Right atrium auricular region (tissue), 2 donors: ENCODE measurements around the gene CADPS2. TPM values are rescaled to one million over a fixed set of nuclear protein-coding genes. Genes with fewer than 3 reads are reported as not detected.
A peak's percentile ranks its signal among the peaks of the same experiment; 100 is the strongest.

Source experiments
- DNase-seq: peaks from one replicate; pipeline ENCODE4 v3.0.0-alpha.2; 2019; ENCODE audit warnings: low spot score
- H3K27ac ChIP-seq, 2 donors: fragments of 200-600 bp; sonication (generic); 1 replicate in 1 of 2; 2 replicates in 1 of 2; pipeline ENCODE4 v1.5.1; 2016 to 2019
- H3K27me3 ChIP-seq, 2 donors: fragments of 200-600 bp; sonication (generic); one replicate each; pipeline versions ENCODE4 v1.5.1 to v1.6.0; 2017 to 2019
- H3K36me3 ChIP-seq: fragments of 200-600 bp; sonication (generic); one replicate; pipeline ENCODE4 v1.5.1; 2016
- H3K4me1 ChIP-seq, 2 donors: fragments of 200-600 bp; sonication (generic); one replicate each; pipeline versions ENCODE4 v1.5.1 to v1.6.0; 2017 to 2019
- H3K4me3 ChIP-seq, 2 donors: fragments of 200-600 bp; sonication (generic); 1 replicate in 1 of 2; 2 replicates in 1 of 2; pipeline ENCODE4 v1.5.1; 2017 to 2019; ENCODE audit warnings: mild to moderate bottlenecking in 1 of 2, moderate library complexity in 1 of 2
- H3K9me3 ChIP-seq, 2 donors: fragments of 200-600 bp; sonication (generic); one replicate each; pipeline ENCODE4 v1.5.1; 2019
- CTCF ChIP-seq, 2 donors: fragments of 200-600 bp; sonication (generic); IDR thresholded peaks; one replicate each; pipeline ENCODE4 v1.5.1; 2019; ENCODE audit warnings: antibody characterized with exemption in 2 of 2
- total RNA-seq, 2 donors: library from RNA; depleted of rRNA; stranded (reverse); fragments of >200 nt; gene quantifications; one replicate each; pipeline ENCODE4 v1.1.0, GENCODE V29; 2016

The CADPS2 gene
- total RNA-seq, 2 donors from 2014 or later, result 11.8 to 19.9 TPM

- no peak overlapping the region for H3K27ac ChIP-seq
- DNase-seq, result no peak
- no peak overlapping the region for H3K4me3 ChIP-seq
- no peaks in the 10 kb centered on the region for H3K36me3 ChIP-seq
- no peaks in the 10 kb centered on the region for H3K4me1 ChIP-seq
- TF ChIP-seq CTCF (IDR thresholded peaks at IDR 0.05), result no peak
- H3K9me3 ChIP-seq, result no peaks in the 10 kb centered on the region
- no peaks in the 10 kb centered on the region for H3K27me3 ChIP-seq
Measured at GRCh38 chr7:122676466-122676865, 209.8 kb downstream of the CADPS2 start.

GRCh38 chr7:122675621-122676020 lies 210.6 kb downstream of the CADPS2 start:
- H3K27ac ChIP-seq, result no peak overlapping the region
- no peaks in the 10 kb centered on the region for H3K36me3 ChIP-seq
- H3K4me1 ChIP-seq, result no peaks in the 10 kb centered on the region
- no peak for TF ChIP-seq CTCF (IDR thresholded peaks at IDR 0.05)
- H3K27me3 ChIP-seq, result no peaks in the 10 kb centered on the region
- no peak for DNase-seq
- no peak overlapping the region for H3K4me3 ChIP-seq
- H3K9me3 ChIP-seq, result no peaks in the 10 kb centered on the region

- no peak for TF ChIP-seq CTCF (IDR thresholded peaks at IDR 0.05)
- DNase-seq, result no peak
- Histone ChIP-seq H3K4me1 (no peaks in the 10 kb centered on the region), H3K9me3 (no peaks in the 10 kb centered on the region), H3K27ac (peak overlapping the region in 1 of 2 donors; percentile 16), H3K27me3 (no peaks in the 10 kb centered on the region), H3K4me3 (no peak overlapping the region), H3K36me3 (no peaks in the 10 kb centered on the region)
Measured at GRCh38 chr7:122675011-122675410, 211.2 kb downstream of the CADPS2 start.

- H3K36me3 ChIP-seq, result no peaks in the 10 kb centered on the region
- H3K4me1 ChIP-seq, result no peaks in the 10 kb centered on the region
- H3K27ac ChIP-seq, result peak overlapping the region in 1 of 2 donors; percentile 16
- H3K9me3 ChIP-seq, result no peaks in the 10 kb centered on the region
- no peak for TF ChIP-seq CTCF (IDR thresholded peaks at IDR 0.05)
- H3K27me3 ChIP-seq, result no peaks in the 10 kb centered on the region
- no peak overlapping the region for H3K4me3 ChIP-seq
- DNase-seq, result no peak
Measured at GRCh38 chr7:122674502-122674901, 211.8 kb downstream of the CADPS2 start.

GRCh38 chr7:122673951-122674350 lies 212.3 kb downstream of the CADPS2 start:
- Histone ChIP-seq H3K9me3 (no peaks in the 10 kb centered on the region), H3K27me3 (no peaks in the 10 kb centered on the region), H3K27ac (no peak overlapping the region), H3K4me3 (no peak overlapping the region), H3K36me3 (no peaks in the 10 kb centered on the region), H3K4me1 (no peaks in the 10 kb centered on the region)
- no peak for DNase-seq
- TF ChIP-seq CTCF (IDR thresholded peaks at IDR 0.05), result no peak

- Histone ChIP-seq H3K27ac (no peak overlapping the region), H3K27me3 (no peaks in the 10 kb centered on the region), H3K4me3 (no peak overlapping the region), H3K4me1 (no peaks in the 10 kb centered on the region), H3K9me3 (no peaks in the 10 kb centered on the region), H3K36me3 (no peaks in the 10 kb centered on the region)
- TF ChIP-seq CTCF (IDR thresholded peaks at IDR 0.05), result no peak
- DNase-seq, result no peak
Measured at GRCh38 chr7:122672536-122672935, 213.7 kb downstream of the CADPS2 start.
